ENCODE results near the gene MYO1A. TPM values are rescaled to one million over a fixed set of nuclear protein-coding genes. Genes with fewer than 3 reads are reported as not detected.
A peak's percentile ranks its signal among the peaks of the same experiment; 100 is the strongest.

The MYO1A gene
- total and polyA plus RNA-seq, 10 of the 15 experiments (the other 5 are each of a cell fraction or from before 2014, with no cell fraction given) = 0.01 to 0.34 (median 0.15) TPM; not detected in 2

DNA sequence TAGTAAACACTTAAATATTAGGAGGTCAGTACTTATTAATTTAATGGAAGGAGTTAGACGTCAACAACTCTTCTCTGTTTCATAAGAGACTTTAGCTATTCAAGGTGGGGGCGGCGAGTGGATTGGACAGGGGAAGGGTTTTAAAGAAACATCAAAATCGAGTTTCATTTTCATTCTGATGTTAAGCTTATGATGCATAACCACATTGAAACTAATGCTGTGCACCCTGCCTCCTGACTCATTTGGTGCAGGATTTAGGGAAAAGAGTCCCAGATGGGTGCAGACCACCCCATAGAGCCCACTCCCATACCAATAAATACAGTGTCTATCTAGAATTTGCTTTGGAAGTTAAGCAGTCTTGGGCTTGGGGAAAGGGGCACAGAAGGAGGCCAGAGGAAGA lies 50.9 kb downstream of the MYO1A start (continued):
- TF ChIP-seq RFX5 (IDR thresholded peaks at IDR 0.05; ENCODE audit: low read depth, low read length) (no peak), ZNF24 (IDR thresholded peaks at IDR 0.05) (no peak), ZNF207 (IDR thresholded peaks at IDR 0.05; ENCODE audit: borderline replicate concordance) (no peak), IRF4 (IDR thresholded peaks at IDR 0.05; ENCODE audit: low read depth, low read length) (peak; percentile 68; the same call in 1 of the 2 replicates), ASH2L (IDR thresholded peaks at IDR 0.05; ENCODE audit: borderline replicate concordance, low read depth) (no peak), RUNX3 (IDR thresholded peaks at IDR 0.05; ENCODE audit: low read length) (peak; percentile 85), TCF12 (IDR thresholded peaks at IDR 0.05; ENCODE audit: low read depth, low read length) (no peak), TARDBP (IDR thresholded peaks at IDR 0.05; ENCODE audit: borderline replicate concordance) (no peak), PAX5 (IDR thresholded peaks at IDR 0.05; ENCODE audit: borderline replicate concordance, low read depth, low read length) (peak; percentile 60; the same call in 1 of the 2 replicates), BACH1 (IDR thresholded peaks at IDR 0.05; ENCODE audit: borderline replicate concordance) (no peak), CHD4 (IDR thresholded peaks at IDR 0.05) (no peak), EZH2 (IDR thresholded peaks at IDR 0.05; ENCODE audit: borderline replicate concordance, control insufficient read depth, low read depth, low read length) (no peak), NFIC (IDR thresholded peaks at IDR 0.05; ENCODE audit: low read depth, low read length) (peak; percentile 70; the same call in 1 of the 2 replicates), SKIL (IDR thresholded peaks at IDR 0.05; ENCODE audit: low read depth, poor library complexity, severe bottlenecking) (peak; percentile 61), KDM1A (IDR thresholded peaks at IDR 0.05; ENCODE audit: borderline replicate concordance) (no peak), RAD51 (IDR thresholded peaks at IDR 0.05) (no peak), SMC3 (IDR thresholded peaks at IDR 0.05; ENCODE audit: borderline replicate concordance, low read length) (no peak), TCF3 (IDR thresholded peaks at IDR 0.05; ENCODE audit: borderline replicate concordance, insufficient read depth, low read depth, low read length) (no peak), BHLHE40 (IDR thresholded peaks at IDR 0.05; ENCODE audit: borderline replicate concordance in 1 of 2, low read depth in 2 of 2, low read length in 1 of 2) (0 out of 4 replicates have a peak, but pooled peaks of 1 of the 2 experiments have one; percentile 7)
- TF ChIP-seq, protein P1, sequence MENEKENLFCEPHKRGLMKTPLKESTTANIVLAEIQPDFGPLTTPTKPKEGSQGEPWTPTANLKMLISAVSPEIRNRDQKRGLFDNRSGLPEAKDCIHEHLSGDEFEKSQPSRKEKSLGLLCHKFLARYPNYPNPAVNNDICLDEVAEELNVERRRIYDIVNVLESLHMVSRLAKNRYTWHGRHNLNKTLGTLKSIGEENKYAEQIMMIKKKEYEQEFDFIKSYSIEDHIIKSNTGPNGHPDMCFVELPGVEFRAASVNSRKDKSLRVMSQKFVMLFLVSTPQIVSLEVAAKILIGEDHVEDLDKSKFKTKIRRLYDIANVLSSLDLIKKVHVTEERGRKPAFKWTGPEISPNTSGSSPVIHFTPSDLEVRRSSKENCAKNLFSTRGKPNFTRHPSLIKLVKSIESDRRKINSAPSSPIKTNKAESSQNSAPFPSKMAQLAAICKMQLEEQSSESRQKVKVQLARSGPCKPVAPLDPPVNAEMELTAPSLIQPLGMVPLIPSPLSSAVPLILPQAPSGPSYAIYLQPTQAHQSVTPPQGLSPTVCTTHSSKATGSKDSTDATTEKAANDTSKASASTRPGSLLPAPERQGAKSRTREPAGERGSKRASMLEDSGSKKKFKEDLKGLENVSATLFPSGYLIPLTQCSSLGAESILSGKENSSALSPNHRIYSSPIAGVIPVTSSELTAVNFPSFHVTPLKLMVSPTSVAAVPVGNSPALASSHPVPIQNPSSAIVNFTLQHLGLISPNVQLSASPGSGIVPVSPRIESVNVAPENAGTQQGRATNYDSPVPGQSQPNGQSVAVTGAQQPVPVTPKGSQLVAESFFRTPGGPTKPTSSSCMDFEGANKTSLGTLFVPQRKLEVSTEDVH (IDR thresholded peaks at IDR 0.05; ENCODE audit: low read depth, partially characterized antibody) = no peak
- TF ChIP-seq, protein P2, sequence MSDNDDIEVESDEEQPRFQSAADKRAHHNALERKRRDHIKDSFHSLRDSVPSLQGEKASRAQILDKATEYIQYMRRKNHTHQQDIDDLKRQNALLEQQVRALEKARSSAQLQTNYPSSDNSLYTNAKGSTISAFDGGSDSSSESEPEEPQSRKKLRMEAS (IDR thresholded peaks at IDR 0.05; ENCODE audit: low read depth, low read length) = no peak
- TF ChIP-seq, protein P3, sequence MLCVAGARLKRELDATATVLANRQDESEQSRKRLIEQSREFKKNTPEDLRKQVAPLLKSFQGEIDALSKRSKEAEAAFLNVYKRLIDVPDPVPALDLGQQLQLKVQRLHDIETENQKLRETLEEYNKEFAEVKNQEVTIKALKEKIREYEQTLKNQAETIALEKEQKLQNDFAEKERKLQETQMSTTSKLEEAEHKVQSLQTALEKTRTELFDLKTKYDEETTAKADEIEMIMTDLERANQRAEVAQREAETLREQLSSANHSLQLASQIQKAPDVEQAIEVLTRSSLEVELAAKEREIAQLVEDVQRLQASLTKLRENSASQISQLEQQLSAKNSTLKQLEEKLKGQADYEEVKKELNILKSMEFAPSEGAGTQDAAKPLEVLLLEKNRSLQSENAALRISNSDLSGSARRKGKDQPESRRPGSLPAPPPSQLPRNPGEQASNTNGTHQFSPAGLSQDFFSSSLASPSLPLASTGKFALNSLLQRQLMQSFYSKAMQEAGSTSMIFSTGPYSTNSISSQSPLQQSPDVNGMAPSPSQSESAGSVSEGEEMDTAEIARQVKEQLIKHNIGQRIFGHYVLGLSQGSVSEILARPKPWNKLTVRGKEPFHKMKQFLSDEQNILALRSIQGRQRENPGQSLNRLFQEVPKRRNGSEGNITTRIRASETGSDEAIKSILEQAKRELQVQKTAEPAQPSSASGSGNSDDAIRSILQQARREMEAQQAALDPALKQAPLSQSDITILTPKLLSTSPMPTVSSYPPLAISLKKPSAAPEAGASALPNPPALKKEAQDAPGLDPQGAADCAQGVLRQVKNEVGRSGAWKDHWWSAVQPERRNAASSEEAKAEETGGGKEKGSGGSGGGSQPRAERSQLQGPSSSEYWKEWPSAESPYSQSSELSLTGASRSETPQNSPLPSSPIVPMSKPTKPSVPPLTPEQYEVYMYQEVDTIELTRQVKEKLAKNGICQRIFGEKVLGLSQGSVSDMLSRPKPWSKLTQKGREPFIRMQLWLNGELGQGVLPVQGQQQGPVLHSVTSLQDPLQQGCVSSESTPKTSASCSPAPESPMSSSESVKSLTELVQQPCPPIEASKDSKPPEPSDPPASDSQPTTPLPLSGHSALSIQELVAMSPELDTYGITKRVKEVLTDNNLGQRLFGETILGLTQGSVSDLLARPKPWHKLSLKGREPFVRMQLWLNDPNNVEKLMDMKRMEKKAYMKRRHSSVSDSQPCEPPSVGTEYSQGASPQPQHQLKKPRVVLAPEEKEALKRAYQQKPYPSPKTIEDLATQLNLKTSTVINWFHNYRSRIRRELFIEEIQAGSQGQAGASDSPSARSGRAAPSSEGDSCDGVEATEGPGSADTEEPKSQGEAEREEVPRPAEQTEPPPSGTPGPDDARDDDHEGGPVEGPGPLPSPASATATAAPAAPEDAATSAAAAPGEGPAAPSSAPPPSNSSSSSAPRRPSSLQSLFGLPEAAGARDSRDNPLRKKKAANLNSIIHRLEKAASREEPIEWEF (IDR thresholded peaks at IDR 0.05; ENCODE audit: insufficient replicate concordance, low read depth, low read length) = no peak

Measured in GM12878 (cell line).